Inferior parietal cortex (tissue), 1 donor: Measurements from ENCODE around the gene AGAP9.
"Not testable (repeated sequence)": the region's sequence is repeated elsewhere in the genome, so short reads cannot be mapped to it uniquely, and the experiment has no call there.

Source experiments
- DNase-seq: peaks from one replicate; pipeline ENCODE4 v3.0.0-alpha.2; 2016; ENCODE audit errors: extremely low spot score

AGAP9 gene

GRCh38 chr10:47457528-47457820, 66.0 kb downstream of the AGAP9 start:
- DNase-seq, result no peak

DNA sequence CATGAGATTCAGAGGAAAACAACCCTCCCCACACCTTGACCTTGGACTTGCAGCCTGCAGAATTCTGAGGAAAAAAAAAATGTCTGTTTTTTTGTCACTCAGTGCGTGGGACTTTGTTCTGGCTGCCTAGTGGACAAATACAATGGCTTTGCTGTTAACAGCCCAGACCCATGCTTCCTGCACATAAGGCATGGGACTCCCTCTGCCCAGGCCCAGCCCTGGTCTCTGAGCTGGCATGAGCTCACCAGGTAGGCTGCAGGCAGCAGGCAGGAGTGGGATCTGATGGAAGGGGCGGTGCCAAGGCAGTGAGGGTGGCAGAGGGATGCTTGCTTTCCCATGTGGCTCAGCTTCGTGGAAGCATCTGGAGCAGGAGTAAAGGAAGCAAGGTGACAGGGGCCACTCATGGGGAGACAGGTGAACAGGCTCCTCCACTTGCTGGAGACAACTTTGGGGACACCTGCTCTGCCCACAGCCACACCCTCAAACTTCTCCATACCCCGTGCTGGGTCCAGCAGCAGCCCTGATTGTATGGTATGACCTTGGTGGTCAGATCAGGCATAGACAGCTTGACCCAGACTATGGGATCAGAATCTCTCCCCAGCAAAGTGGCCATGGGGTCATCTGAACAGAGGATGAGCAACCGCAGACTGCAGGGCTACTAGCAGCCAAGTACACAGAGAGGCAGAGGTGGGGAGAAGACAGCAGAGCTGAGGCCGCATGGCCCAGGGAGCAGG, 66.5 kb downstream of the AGAP9 start:
- no peak for DNase-seq

GRCh38 chr10:47456079-47456785, 67.2 kb downstream of the AGAP9 start:
- no peak for DNase-seq

DNA sequence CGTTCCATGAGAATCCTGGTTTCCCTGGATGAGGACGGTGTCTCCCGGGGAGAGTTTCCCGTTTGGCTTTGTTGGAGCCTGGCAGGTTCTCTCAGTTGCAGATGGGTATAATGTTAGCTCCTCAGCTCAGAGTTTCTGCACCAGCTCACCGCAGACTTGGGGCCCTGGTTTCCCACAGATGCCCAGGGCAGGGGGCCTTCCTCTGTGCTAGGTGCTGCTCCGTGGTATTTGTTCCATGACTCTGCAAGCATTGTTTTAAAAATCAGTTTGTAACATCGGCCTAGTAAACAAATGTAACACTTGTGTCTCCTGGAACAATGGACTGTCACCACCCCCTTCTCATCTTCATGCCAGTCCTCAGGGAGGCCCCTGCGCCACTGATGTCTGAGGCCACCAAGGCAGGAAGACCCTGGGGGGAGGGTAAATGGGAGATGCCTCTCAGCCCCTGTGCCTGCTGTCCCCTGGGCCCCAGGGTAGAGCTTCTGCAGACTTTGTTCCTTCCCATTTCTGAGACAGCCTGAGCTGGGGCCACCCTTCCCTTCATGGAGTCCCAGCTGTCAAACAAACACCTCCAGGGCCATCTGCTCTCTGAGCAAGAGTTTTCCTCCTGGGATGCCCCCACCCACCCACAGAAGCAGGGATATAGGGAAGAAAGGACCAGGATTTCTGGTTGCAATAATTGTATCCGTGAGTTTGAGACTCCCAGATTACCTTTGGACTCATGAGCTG, 67.9 kb downstream of the AGAP9 start:
- DNase-seq, result not testable (repeated sequence)

GRCh38 chr10:47454780-47455058, 68.7 kb downstream of the AGAP9 start:
- no peak for DNase-seq

GRCh38 chr10:47454008-47454779, 69.2 kb downstream of the AGAP9 start:
- DNase-seq, result no peak

DNA sequence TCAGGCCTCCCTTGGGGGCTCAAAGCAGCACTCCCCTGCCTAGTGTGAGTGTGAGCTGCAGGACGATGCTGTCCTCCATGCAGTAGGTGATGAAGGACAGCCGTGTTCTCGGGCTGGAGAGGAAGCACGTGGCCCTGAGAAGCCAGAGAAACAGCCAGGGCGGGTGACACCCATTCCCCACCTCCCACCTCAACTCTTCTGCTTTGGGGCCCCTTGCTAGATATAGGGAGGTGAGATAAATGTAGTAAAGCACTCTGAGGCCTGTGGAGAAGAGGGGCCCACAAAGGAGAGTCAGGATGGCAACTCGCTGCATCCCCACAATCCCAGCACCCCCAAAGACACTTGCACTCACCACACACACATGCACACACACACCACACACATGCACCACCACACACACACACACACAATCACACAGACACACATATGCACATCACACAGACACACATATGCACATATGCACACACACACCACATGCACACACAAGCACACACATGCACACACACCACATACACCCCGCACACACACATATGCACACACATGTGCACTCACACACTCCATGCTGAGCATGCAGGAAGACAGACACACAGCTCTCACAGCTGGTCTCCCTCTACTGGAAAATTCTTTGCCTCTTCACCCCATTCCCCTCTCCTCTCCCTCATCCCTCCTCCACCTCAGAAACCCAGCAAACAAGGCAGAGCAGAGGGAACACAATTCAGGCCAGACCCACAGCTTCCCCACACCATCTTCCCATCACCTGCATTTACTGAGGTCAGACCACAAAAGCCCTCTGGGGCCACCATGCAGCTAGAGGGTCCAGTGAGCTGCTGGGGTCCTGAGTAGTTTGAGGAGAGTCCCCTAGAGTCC, 70.1 kb downstream of the AGAP9 start:
- no peak for DNase-seq

GRCh38 chr10:47452495-47453140, 70.8 kb downstream of the AGAP9 start:
- DNase-seq, result no peak

- no peak for DNase-seq
Measured at GRCh38 chr10:47451998-47452494, 71.4 kb downstream of the AGAP9 start.
